ENCODE results near the gene PHF21B. TPM values are rescaled to one million over a fixed set of nuclear protein-coding genes. Genes with fewer than 3 reads are reported as not detected.

The PHF21B gene
- total and polyA plus RNA-seq, 2 of the 8 experiments (the other 6 are each of a cell fraction or from before 2014, with no cell fraction given): 19.3 to 68.1 TPM

DNA sequence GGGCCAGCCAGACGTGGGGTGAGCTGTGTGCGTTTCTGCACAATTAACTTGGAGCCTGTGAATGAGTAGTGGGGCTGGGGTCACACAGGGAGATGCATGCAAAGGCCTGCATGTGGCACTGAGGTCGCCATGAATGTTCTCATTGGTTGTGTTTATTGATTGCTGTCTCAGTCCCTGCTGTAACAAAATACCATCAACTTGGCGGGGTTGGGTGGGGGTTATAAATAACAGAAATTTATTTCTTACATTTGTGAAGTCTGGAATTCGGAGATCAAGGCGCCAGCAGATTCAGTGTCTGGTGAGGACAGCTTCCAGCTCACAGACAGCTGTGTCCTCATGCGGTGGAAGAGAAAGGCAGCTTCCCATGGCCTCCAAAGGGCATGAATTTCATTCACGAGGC is 29.3 kb upstream of the PHF21B start:
- Histone ChIP-seq H3K18ac (ENCODE audit: extremely low read depth, low read length) (no peak overlapping the region; the same call in 1 of the 2 replicates), H3K4me3 (ENCODE audit: extremely low read depth in 1 of 4, insufficient read depth in 2 of 4, low read depth in 3 of 4, low read length in 4 of 4) (no peak overlapping the region), H2BK12ac (ENCODE audit: low read depth, low read length) (no peak overlapping the region), H4K5ac (ENCODE audit: insufficient read length, low read depth, low read length) (no peak overlapping the region), H3K79me2 (ENCODE audit: control insufficient read depth in 1 of 2, insufficient read depth in 2 of 2, low read length in 2 of 2) (no peaks in the 10 kb centered on the region), H3K23ac (ENCODE audit: insufficient read length) (no peak overlapping the region), H2AK5ac (ENCODE audit: low read depth, low read length) (no peak overlapping the region), H3K79me1 (ENCODE audit: low read depth, low read length) (no peaks in the 10 kb centered on the region; the same call in 1 of the 2 replicates), H3K23me2 (ENCODE audit: low read depth, low read length) (no peaks in the 10 kb centered on the region; the same call in 1 of the 2 replicates), H2BK20ac (ENCODE audit: low read length) (peak overlapping the region; percentile 18; the same call in 1 of the 2 replicates), H3K27ac (ENCODE audit: low read depth, low read length) (no peak overlapping the region), H3K4ac (replicated peaks; ENCODE audit: insufficient read length, low read depth, low read length) (no peak overlapping the region), H3K4me1 (replicated peaks in 1 of 4; ENCODE audit: control insufficient read depth in 3 of 4, insufficient read depth in 4 of 4, low read length in 3 of 4) (no peaks in the 10 kb centered on the region), H3K56ac (replicated peaks; ENCODE audit: insufficient read length, low read depth, low read length) (no peak overlapping the region), H3K36me3 (ENCODE audit: control insufficient read depth in 2 of 4, insufficient read depth in 4 of 4, low read length in 3 of 4) (no peaks in the 10 kb centered on the region), H2BK5ac (ENCODE audit: low read depth, low read length) (no peak overlapping the region), H3K14ac (ENCODE audit: insufficient read length) (no peak overlapping the region), H3K9me3 (ENCODE audit: insufficient read depth in 2 of 2, low read depth in 1 of 2, low read length in 1 of 2) (peaks cover 12 to 16% of the 10 kb centered on the region in 2 experiments), H3K27me3 (replicated peaks in 1 of 4; ENCODE audit: control insufficient read depth in 3 of 4, extremely low read depth in 1 of 4, insufficient read depth in 3 of 4, low read length in 3 of 4) (no peaks in the 10 kb centered on the region), H2BK15ac (ENCODE audit: low read length) (no peak overlapping the region), H4K8ac (ENCODE audit: extremely low read depth, insufficient read depth, low read length) (no peak overlapping the region), H3K9ac (replicated peaks in 1 of 4; ENCODE audit: extremely low read depth in 1 of 4, low read depth in 3 of 4, low read length in 3 of 4) (no peak overlapping the region), H4K91ac (replicated peaks; ENCODE audit: insufficient read length, low read length) (no peak overlapping the region), H3K4me2 (ENCODE audit: insufficient read depth in 1 of 2, low read depth in 2 of 2, low read length in 2 of 2) (no peak overlapping the region), H2AFZ (ENCODE audit: low read length) (no peak overlapping the region), H4K20me1 (replicated peaks in 1 of 2; ENCODE audit: control insufficient read depth in 1 of 2, insufficient read depth in 2 of 2, low read length in 2 of 2) (no peaks in the 10 kb centered on the region), H2BK120ac (replicated peaks; ENCODE audit: low read depth, low read length) (no peak overlapping the region)
- FAIRE-seq (no peak), DNase-seq (ENCODE audit: low read depth in 1 of 2, low spot score in 2 of 2) (no peak)
- TF ChIP-seq SAP30 (IDR thresholded peaks at IDR 0.05; ENCODE audit: insufficient read depth, insufficient replicate concordance, low read length) (no peak), TCF12 (IDR thresholded peaks at IDR 0.05; ENCODE audit: low read depth, low read length) (no peak), SIN3A (conservative IDR thresholded peaks at IDR 0.05 in 1 of 2, IDR thresholded peaks at IDR 0.05 in 1 of 2; ENCODE audit: low read depth in 1 of 2, low read length in 2 of 2) (no peak), ZNF274 (IDR thresholded peaks at IDR 0.05; ENCODE audit: borderline replicate concordance, extremely low read depth, low read length) (no peak), CTBP2 (IDR thresholded peaks at IDR 0.05; ENCODE audit: borderline replicate concordance, insufficient read depth, insufficient read length, low read length) (no peak), BRCA1 (IDR thresholded peaks at IDR 0.05; ENCODE audit: low read depth, low read length) (no peak), SUZ12 (IDR thresholded peaks at IDR 0.05; ENCODE audit: low read length) (no peak), POU5F1 (IDR thresholded peaks at IDR 0.05; ENCODE audit: low read depth, low read length) (no peak), HDAC6 (IDR thresholded peaks at IDR 0.05; ENCODE audit: low read depth, low read length) (no peak), CREB1 (IDR thresholded peaks at IDR 0.05) (no peak), SIRT6 (IDR thresholded peaks at IDR 0.05; ENCODE audit: low read length) (no peak)
- TF ChIP-seq, protein P1, sequence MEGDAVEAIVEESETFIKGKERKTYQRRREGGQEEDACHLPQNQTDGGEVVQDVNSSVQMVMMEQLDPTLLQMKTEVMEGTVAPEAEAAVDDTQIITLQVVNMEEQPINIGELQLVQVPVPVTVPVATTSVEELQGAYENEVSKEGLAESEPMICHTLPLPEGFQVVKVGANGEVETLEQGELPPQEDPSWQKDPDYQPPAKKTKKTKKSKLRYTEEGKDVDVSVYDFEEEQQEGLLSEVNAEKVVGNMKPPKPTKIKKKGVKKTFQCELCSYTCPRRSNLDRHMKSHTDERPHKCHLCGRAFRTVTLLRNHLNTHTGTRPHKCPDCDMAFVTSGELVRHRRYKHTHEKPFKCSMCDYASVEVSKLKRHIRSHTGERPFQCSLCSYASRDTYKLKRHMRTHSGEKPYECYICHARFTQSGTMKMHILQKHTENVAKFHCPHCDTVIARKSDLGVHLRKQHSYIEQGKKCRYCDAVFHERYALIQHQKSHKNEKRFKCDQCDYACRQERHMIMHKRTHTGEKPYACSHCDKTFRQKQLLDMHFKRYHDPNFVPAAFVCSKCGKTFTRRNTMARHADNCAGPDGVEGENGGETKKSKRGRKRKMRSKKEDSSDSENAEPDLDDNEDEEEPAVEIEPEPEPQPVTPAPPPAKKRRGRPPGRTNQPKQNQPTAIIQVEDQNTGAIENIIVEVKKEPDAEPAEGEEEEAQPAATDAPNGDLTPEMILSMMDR (IDR thresholded peaks at IDR 0.05; ENCODE audit: control extremely low read depth in 1 of 3, insufficient read depth in 1 of 3, low read depth in 1 of 3, low read length in 3 of 3): no peak
- ChIA-PET POLR2A (ENCODE audit: partially characterized antibody) (interaction anchor here (1.4 to 2.0 kb wide), 2 partner anchors 12 to 34 kb away, joined by 4 to 8 read pairs; no protein-coding TSS in a partner anchor), CTCF (ENCODE audit: partially characterized antibody) (no interaction called here)
- 89% methylated on average over 8 of the region's 8 CpGs; no CpG with 5 or more reads in 1 of the 2 experiments for WGBS, 2 experiments (ENCODE audit: extremely low coverage in 1 of 2, insufficient coverage in 1 of 2, insufficient read length in 1 of 2, insufficient replicate concordance in 2 of 2, low coverage in 1 of 2, low lambda C conversion rate in 2 of 2, missing lambda C conversion rate in 1 of 2)

Measured in H1 (cell line).